Cardiac muscle cell (in vitro differentiated cells and primary cell): ENCODE data around the gene C6orf15. TPM values are rescaled to one million over a fixed set of nuclear protein-coding genes. Genes with fewer than 3 reads are reported as not detected.

Experiments
- DNase-seq, 2 donors: peaks; one replicate each; pipeline versions ENCODE4 v3.0.0 to v3.0.0-alpha.2; 2010 to 2017; ENCODE audit warnings: low read depth in 1 of 2, low spot score in 1 of 2
- H3K27ac ChIP-seq: fragments of 200-600 bp; sonication (generic); 2 replicates; pipeline ENCODE4 v1.5.1; 2016
- H3K27me3 ChIP-seq: fragments of 200-600 bp; sonication (generic); 2 replicates; pipeline ENCODE4 v1.6.0; 2016; ENCODE audit warnings: control low read depth
- H3K36me3 ChIP-seq: fragments of 200-600 bp; sonication (generic); 2 replicates; pipeline ENCODE4 v1.5.1; 2016; ENCODE audit warnings: control low read depth
- H3K4me1 ChIP-seq: fragments of 200-600 bp; sonication (generic); 2 replicates; pipeline ENCODE4 v1.8.1; 2017; ENCODE audit warnings: low read depth, mild to moderate bottlenecking, mixed run types
- H3K4me3 ChIP-seq: fragments of 200-600 bp; sonication (generic); 2 replicates; pipeline ENCODE4 v1.5.1; 2016; ENCODE audit warnings: mild to moderate bottlenecking
- H3K9me3 ChIP-seq: fragments of 200-600 bp; sonication (generic); 2 replicates; pipeline ENCODE4 v1.5.1; 2017; ENCODE audit warnings: low read depth, mild to moderate bottlenecking, control low read depth
- CTCF ChIP-seq: IDR thresholded peaks from 2 replicates; pipeline ENCODE4 v1.5.1; 2012; ENCODE audit warnings: low read depth, mild to moderate bottlenecking, low read length
- polyA plus RNA-seq: library from polyadenylated mRNA; unstranded; fragments of >200 nt; fragmentation: Nextera tagmentation; extraction: Ambion mirVana; gene quantifications from 2 replicates; pipeline ENCODE4 v1.2.1, GENCODE V29; 2016
- total RNA-seq: library from RNA; depleted of rRNA; stranded (reverse); fragments of >200 nt; gene quantifications from 2 replicates; pipeline ENCODE4 v1.2.3, GENCODE V29; 2016

C6orf15 gene
- total and polyA plus RNA-seq, 2 experiments from 2014 or later = not detected

GRCh38 chr6:31140643-31141042, 28.3 kb upstream of the C6orf15 start:
- Histone ChIP-seq H3K4me1 (no peaks in the 10 kb centered on the region), H3K9me3 (no peaks in the 10 kb centered on the region), H3K27ac (no peak overlapping the region), H3K4me3 (no peak overlapping the region), H3K27me3 (no peaks in the 10 kb centered on the region), H3K36me3 (no peaks in the 10 kb centered on the region)
- no peak for TF ChIP-seq CTCF
- DNase-seq = no peak

- Histone ChIP-seq H3K9me3 (no peaks in the 10 kb centered on the region), H3K4me3 (no peak overlapping the region), H3K27me3 (no peaks in the 10 kb centered on the region), H3K36me3 (no peaks in the 10 kb centered on the region), H3K4me1 (no peaks in the 10 kb centered on the region), H3K27ac (no peak overlapping the region)
- no peak for TF ChIP-seq CTCF
- peak in 1 of 2 donors; percentile 79 for DNase-seq
Measured at GRCh38 chr6:31139599-31139998, 27.2 kb upstream of the C6orf15 start.

GRCh38 chr6:31138982-31139381, 26.6 kb upstream of the C6orf15 start, which contains the start of gene PSORS1C2:
Gene PSORS1C2 (minus strand): TSS chr6:31139066. CDS start chr6:31139026, 40 bp downstream.
- Histone ChIP-seq H3K4me3 (no peak within 1 kb of the TSS), H3K9me3 (no peaks in the 10 kb centered on the region), H3K27me3 (no peaks in the 10 kb centered on the region), H3K27ac (no peak within 1 kb of the TSS), H3K36me3 (no peaks in the 10 kb centered on the region), H3K4me1 (no peaks in the 10 kb centered on the region)
- TF ChIP-seq CTCF = no peak
- no peak for DNase-seq

- H3K4me3 ChIP-seq = no peak overlapping the region
- H3K27ac ChIP-seq = no peak overlapping the region
- no peak for TF ChIP-seq CTCF
- H3K36me3 ChIP-seq = no peaks in the 10 kb centered on the region
- no peak for DNase-seq
- H3K27me3 ChIP-seq = no peaks in the 10 kb centered on the region
- H3K9me3 ChIP-seq = no peaks in the 10 kb centered on the region
- H3K4me1 ChIP-seq = no peaks in the 10 kb centered on the region
Measured at GRCh38 chr6:31135710-31136109, 23.3 kb upstream of the C6orf15 start.

GRCh38 chr6:31132806-31133205, 20.4 kb upstream of the C6orf15 start:
- no peak for TF ChIP-seq CTCF
- Histone ChIP-seq H3K4me1 (no peaks in the 10 kb centered on the region), H3K4me3 (no peak overlapping the region), H3K9me3 (no peaks in the 10 kb centered on the region), H3K27me3 (peaks cover 8% of the 10 kb centered on the region), H3K27ac (no peak overlapping the region), H3K36me3 (no peaks in the 10 kb centered on the region)
- DNase-seq = no peak

- Histone ChIP-seq H3K27ac (no peak overlapping the region), H3K4me1 (no peaks in the 10 kb centered on the region), H3K4me3 (no peak overlapping the region), H3K9me3 (no peaks in the 10 kb centered on the region), H3K36me3 (no peaks in the 10 kb centered on the region), H3K27me3 (peaks cover 8% of the 10 kb centered on the region)
- no peak for DNase-seq
- TF ChIP-seq CTCF = no peak
Measured at GRCh38 chr6:31131595-31131994, 19.2 kb upstream of the C6orf15 start.
